Gastrocnemius medialis (tissue), 4 donors: ENCODE results near the gene ZDHHC14. TPM values are rescaled to one million over a fixed set of nuclear protein-coding genes. Genes with fewer than 3 reads are reported as not detected.

Experiments used
- ATAC-seq, 2 donors: fragments of 150-250 bp; one replicate each; pipeline ENCODE4 v1.9.1; 2016
- DNase-seq, 2 donors: peaks; one replicate each; pipeline ENCODE4 v3.0.0-alpha.2; 2019
- H3K27ac ChIP-seq, 4 donors: fragments of 200-600 bp; sonication (generic); 1 replicate in 1 of 4; 2 replicates in 3 of 4; pipeline ENCODE4 v1.5.1; 2016 to 2018; ENCODE audit warnings: mild to moderate bottlenecking in 2 of 4, moderate library complexity in 1 of 4
- H3K27me3 ChIP-seq, 3 donors: fragments of 200-600 bp; sonication (generic) in 2 of 3; 1 replicate in 1 of 3; 2 replicates in 2 of 3; pipeline versions ENCODE4 v1.5.1 to v1.6.0; 2016 to 2019; ENCODE audit warnings: mild to moderate bottlenecking in 1 of 3, moderate library complexity in 1 of 3
- H3K36me3 ChIP-seq, 2 donors: fragments of 200-600 bp; sonication (generic) in 1 of 2; one replicate each; pipeline ENCODE4 v1.5.1; 2017 to 2018
- H3K4me1 ChIP-seq, 2 donors: fragments of 200-600 bp; sonication (generic) in 1 of 2; one replicate each; pipeline ENCODE4 v1.5.1; 2016 to 2017; ENCODE audit warnings: mild to moderate bottlenecking in 2 of 2
- H3K4me3 ChIP-seq, 4 donors: fragments of 200-600 bp; sonication (generic) in 3 of 4; 1 replicate in 1 of 4; 2 replicates in 3 of 4; pipeline ENCODE4 v1.5.1; 2016 to 2019; ENCODE audit warnings: mild to moderate bottlenecking in 2 of 4
- H3K9me3 ChIP-seq, 3 donors: fragments of 200-600 bp; sonication (generic) in 2 of 3; 1 replicate in 1 of 3; 2 replicates in 2 of 3; pipeline ENCODE4 v1.5.1; 2016 to 2019
- CTCF ChIP-seq, 5 experiments: fragments of 450-650 bp in 3 of 5; fragments of 200-600 bp in 2 of 5; sonication (generic) in 2 of 5; IDR thresholded peaks in 4 of 5; conservative IDR thresholded peaks in 1 of 5; 1 replicate in 4 of 5; 2 replicates in 1 of 5; pipeline ENCODE4 v1.5.1; 2016 to 2019; ENCODE audit warnings: antibody characterized with exemption in 5 of 5, mild to moderate bottlenecking in 3 of 5, moderate library complexity in 3 of 5
- POLR2A ChIP-seq, 2 donors: fragments of 450-650 bp; IDR thresholded peaks; one replicate each; pipeline ENCODE4 v1.6.1; 2017; ENCODE audit warnings: antibody characterized with exemption in 2 of 2, mild to moderate bottlenecking in 2 of 2, moderate library complexity in 2 of 2
- in situ Hi-C, 4 donors: fragments of 200-750 bp; cut with MboI; loops; one replicate each; pipeline versions ENCODE4 v1.15.0 to v1.8.0; 2017; ENCODE audit warnings: low sequenced_read_pairs in 4 of 4
- intact Hi-C: fragments of 100-400 bp; cut with DNase I; formaldehyde crosslinking; loops from one replicate; pipeline ENCODE4 v1.15.1; 2023; ENCODE audit warnings: low total_unique reads
- total RNA-seq, 4 donors: library from RNA; depleted of rRNA; stranded (reverse); fragments of >200 nt; gene quantifications; one replicate each; pipeline versions ENCODE4 v1.1.0 to v1.2.3, GENCODE V29; 2016

The ZDHHC14 gene
- total RNA-seq, 4 donors from 2014 or later = 3.7 to 7.7 (median 5.9) TPM

DNA sequence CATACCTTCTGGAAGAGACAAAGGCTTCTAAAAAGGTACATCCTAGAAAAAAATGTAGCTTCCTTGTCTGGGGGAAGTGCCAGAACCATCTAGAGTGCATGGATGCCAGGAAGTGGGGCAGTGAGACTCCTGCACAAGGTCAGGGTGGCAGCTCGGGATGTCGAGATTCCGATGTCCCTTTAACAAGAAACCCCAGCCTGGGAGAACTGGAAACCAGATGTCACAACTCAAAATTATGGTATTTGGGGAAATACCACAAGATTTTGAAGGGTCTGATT lies 168.4 kb downstream of the ZDHHC14 start:
- TF ChIP-seq POLR2A (IDR thresholded peaks at IDR 0.05) (no peak), CTCF (IDR thresholded peaks at IDR 0.05 in 4 of 5, conservative IDR thresholded peaks at IDR 0.05 in 1 of 5) (no peak)
- DNase-seq (no peak), ATAC-seq (no peak)
- H3K27me3 ChIP-seq = no peaks in the 10 kb centered on the region
- no peak overlapping the region for H3K4me3 ChIP-seq
- H3K36me3 ChIP-seq = no peaks in the 10 kb centered on the region
- no peak overlapping the region for H3K27ac ChIP-seq
- intact Hi-C loops = no loop called here
- H3K4me1 ChIP-seq = peaks cover 0 to 3% of the 10 kb centered on the region in 2 donors
- H3K9me3 ChIP-seq = no peaks in the 10 kb centered on the region
- in situ Hi-C loops = no loop called here

DNA sequence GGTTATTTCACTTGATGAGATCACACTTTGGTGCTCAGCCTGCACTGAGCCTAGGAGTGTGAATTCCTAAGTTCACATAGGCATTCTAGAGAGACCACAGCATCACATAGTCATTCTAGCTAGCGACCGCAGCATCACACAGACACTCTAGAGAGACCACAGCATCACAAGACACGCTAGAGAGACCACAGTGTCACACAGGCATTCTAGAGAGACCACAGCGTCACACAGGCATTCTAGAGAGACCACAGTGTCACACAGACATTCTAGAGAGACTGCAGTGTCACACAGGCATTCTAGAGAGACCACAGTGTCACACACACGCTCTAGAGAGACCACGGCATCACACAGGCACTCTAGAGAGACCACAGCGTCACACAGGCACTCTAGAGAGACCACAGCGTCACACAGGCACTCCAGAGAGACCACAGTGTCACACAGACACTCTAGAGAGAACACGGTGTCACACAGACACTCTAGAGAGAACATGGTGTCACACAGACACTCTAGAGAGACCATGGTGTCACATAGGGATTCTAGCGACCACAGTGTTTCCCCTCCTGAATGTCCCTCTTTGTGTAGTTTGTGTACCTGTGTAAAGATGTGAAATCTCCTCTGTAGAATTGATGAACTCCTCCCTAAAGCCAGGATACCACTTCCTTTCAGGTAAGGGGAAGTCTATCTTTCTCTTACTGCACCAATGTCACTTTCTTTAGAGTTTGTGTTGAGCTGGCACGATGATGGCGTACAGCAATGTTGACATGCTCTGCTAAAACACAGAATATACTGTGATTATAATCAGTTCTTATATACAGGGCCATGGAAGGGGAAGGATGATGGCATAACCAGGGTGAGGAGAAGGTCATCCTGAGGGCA lies 169.4 kb downstream of the ZDHHC14 start:
- no peak overlapping the region for H3K27ac ChIP-seq
- H3K9me3 ChIP-seq = no peaks in the 10 kb centered on the region
- H3K4me3 ChIP-seq = no peak overlapping the region
- H3K4me1 ChIP-seq = peaks cover 0 to 3% of the 10 kb centered on the region in 2 donors
- intact Hi-C loops = no loop called here
- ATAC-seq (no peak), DNase-seq (no peak)
- in situ Hi-C loops = no loop called here
- TF ChIP-seq POLR2A (IDR thresholded peaks at IDR 0.05) (no peak), CTCF (IDR thresholded peaks at IDR 0.05 in 4 of 5, conservative IDR thresholded peaks at IDR 0.05 in 1 of 5) (no peak)
- H3K36me3 ChIP-seq = no peaks in the 10 kb centered on the region
- no peaks in the 10 kb centered on the region for H3K27me3 ChIP-seq

DNA sequence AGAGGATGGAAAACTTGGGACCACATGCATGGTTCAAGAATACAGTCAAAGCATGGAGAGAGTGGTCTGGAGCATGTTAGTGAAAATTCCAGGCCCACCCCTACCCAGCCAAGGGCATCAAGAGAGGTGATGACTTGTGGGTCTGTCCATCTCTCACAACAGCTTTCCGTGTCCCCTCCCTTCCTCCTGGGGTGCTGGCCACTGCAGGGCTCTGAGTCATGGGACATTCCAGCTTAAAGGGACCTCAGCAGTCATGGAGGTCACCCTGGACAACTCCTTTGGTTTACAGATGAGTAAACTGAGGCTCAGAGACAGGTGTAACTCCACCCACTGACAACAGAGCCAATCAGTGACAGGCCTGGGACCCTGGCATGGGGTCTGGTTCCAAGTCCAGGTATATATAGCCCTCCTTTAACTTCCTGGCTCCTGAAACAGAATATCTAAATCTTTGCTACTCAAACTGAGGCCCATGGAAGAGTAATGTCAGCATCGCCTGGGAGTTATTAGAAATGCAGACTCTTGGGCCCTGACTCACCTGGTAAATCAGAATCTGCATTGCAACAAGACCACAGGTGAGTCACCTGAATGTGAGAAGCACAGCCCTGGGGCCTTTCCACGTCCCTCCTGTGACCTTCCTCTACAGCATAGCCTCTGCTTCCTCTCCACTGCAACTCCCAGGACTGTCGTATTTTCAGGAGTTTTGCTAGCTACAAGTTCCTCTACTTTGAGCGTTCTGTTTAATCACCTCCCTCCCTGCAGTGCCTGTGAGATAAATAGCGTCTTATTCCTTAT lies 170.2 kb downstream of the ZDHHC14 start:
- intact Hi-C loops (no loop called here), in situ Hi-C loops (no loop called here)
- H3K36me3 ChIP-seq = no peaks in the 10 kb centered on the region
- no peak overlapping the region for H3K27ac ChIP-seq
- no peak for ATAC-seq
- TF ChIP-seq CTCF (IDR thresholded peaks at IDR 0.05 in 4 of 5, conservative IDR thresholded peaks at IDR 0.05 in 1 of 5) (no peak), POLR2A (IDR thresholded peaks at IDR 0.05) (no peak)
- no peak for DNase-seq
- no peaks in the 10 kb centered on the region for H3K27me3 ChIP-seq
- H3K9me3 ChIP-seq = no peaks in the 10 kb centered on the region
- no peak overlapping the region for H3K4me3 ChIP-seq
- H3K4me1 ChIP-seq = peaks cover 0 to 3% of the 10 kb centered on the region in 2 donors

DNA sequence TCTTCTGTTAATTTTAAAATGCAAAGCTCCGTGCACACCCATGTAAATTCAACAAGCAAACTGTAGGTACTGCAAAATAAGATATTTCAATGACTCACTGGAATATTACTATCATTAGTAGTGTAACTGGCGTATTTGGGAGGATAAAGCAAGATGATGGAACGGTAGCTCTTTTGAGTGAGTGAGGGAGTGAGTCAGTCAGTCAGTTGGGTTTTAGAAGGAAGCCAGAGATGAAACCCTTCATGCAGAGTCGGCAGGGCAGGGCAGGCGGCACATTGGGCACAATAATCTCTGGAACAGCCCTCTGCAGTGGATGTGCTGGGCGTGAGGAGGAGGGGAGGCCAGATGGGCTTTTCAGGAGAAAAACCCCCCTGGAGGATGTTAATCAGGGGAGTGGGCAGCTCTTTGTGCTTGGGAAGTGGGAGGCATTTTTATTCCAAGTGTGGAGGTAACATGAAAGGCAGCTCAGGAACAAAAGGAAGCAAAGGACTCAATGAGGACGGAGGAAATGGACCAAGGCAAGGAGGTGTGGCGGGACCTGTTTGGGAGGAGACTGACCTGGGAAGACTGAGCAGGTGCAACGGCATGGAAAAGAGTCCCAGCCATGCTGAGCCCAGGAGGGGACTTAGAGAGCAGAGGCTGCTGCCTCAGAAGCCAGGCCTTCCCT lies 171.2 kb downstream of the ZDHHC14 start:
- Histone ChIP-seq H3K4me3 (no peak overlapping the region), H3K27me3 (no peaks in the 10 kb centered on the region), H3K9me3 (no peaks in the 10 kb centered on the region), H3K36me3 (no peaks in the 10 kb centered on the region), H3K4me1 (peaks cover 0 to 7% of the 10 kb centered on the region in 2 donors), H3K27ac (no peak overlapping the region)
- ATAC-seq = no peak
- in situ Hi-C loops = no loop called here
- intact Hi-C loops = no loop called here
- TF ChIP-seq POLR2A (IDR thresholded peaks at IDR 0.05) (no peak), CTCF (IDR thresholded peaks at IDR 0.05 in 4 of 5, conservative IDR thresholded peaks at IDR 0.05 in 1 of 5) (no peak)
- DNase-seq = no peak
